Measurements from ENCODE around the gene UCK1.

The UCK1 gene

GRCh38 chr9:131487001-131487400 lies 44.1 kb downstream of the UCK1 start:
- Histone ChIP-seq H3K9me2 (replicated peaks; ENCODE audit: control insufficient read depth, low read length) (no peaks in the 10 kb centered on the region), H3K79me2 (ENCODE audit: control insufficient read depth, low read length) (no peaks in the 10 kb centered on the region), H3K9me3 (ENCODE audit: control insufficient read depth, insufficient read depth, low read length) (no peaks in the 10 kb centered on the region), H3K4me3 (ENCODE audit: low read length) (no peak overlapping the region), H3K27me3 (ENCODE audit: control insufficient read depth, low read length) (no peaks in the 10 kb centered on the region), H3F3A (ENCODE audit: control insufficient read depth, insufficient read depth) (no peaks in the 10 kb centered on the region), H3K4me1 (ENCODE audit: control insufficient read depth, low read length) (no peaks in the 10 kb centered on the region), H3K4me2 (ENCODE audit: low read length) (no peak overlapping the region), H4K20me1 (ENCODE audit: control insufficient read depth, insufficient read depth, low read depth, low read length) (no peaks in the 10 kb centered on the region; the same call in 1 of the 2 replicates), H3K36me3 (ENCODE audit: control insufficient read depth, low read length) (peaks cover 99% of the 10 kb centered on the region), H3K27ac (ENCODE audit: low read depth, low read length) (no peak overlapping the region)
- no peak for TF ChIP-seq EZH2phosphoT487 (IDR thresholded peaks at IDR 0.05; ENCODE audit: borderline replicate concordance, low read length)
- TF ChIP-seq CTCF (IDR thresholded peaks at IDR 0.05; ENCODE audit: low read depth, low read length, poor library complexity, severe bottlenecking): no peak

GRCh38 chr9:131485728-131486422 lies 45.2 kb downstream of the UCK1 start:
- no peaks in the 10 kb centered on the region for H3K4me1 ChIP-seq (ENCODE audit: control insufficient read depth, low read length)
- no peak overlapping the region for H3K27ac ChIP-seq (ENCODE audit: low read depth, low read length)
- H4K20me1 ChIP-seq (ENCODE audit: control insufficient read depth, insufficient read depth, low read depth, low read length): peaks cover 2% of the 10 kb centered on the region; the same call in 1 of the 2 replicates

GRCh38 chr9:131485206-131485605 lies 45.9 kb downstream of the UCK1 start:
- TF ChIP-seq CTCF (IDR thresholded peaks at IDR 0.05; ENCODE audit: low read depth, low read length, poor library complexity, severe bottlenecking) (no peak), EZH2phosphoT487 (IDR thresholded peaks at IDR 0.05; ENCODE audit: borderline replicate concordance, low read length) (no peak)
- H4K20me1 ChIP-seq (ENCODE audit: control insufficient read depth, insufficient read depth, low read depth, low read length): peaks cover 2% of the 10 kb centered on the region; the same call in 1 of the 2 replicates
- no peak overlapping the region for H3K4me2 ChIP-seq (ENCODE audit: low read length)
- H3K9me2 ChIP-seq (replicated peaks; ENCODE audit: control insufficient read depth, low read length): no peaks in the 10 kb centered on the region
- H3F3A ChIP-seq (ENCODE audit: control insufficient read depth, insufficient read depth): no peaks in the 10 kb centered on the region
- no peak overlapping the region for H3K27ac ChIP-seq (ENCODE audit: low read depth, low read length)
- H3K4me1 ChIP-seq (ENCODE audit: control insufficient read depth, low read length): no peaks in the 10 kb centered on the region
- H3K36me3 ChIP-seq (ENCODE audit: control insufficient read depth, low read length): peaks cover 97% of the 10 kb centered on the region
- H3K27me3 ChIP-seq (ENCODE audit: control insufficient read depth, low read length): no peaks in the 10 kb centered on the region
- H3K4me3 ChIP-seq (ENCODE audit: low read length): no peak overlapping the region
- H3K79me2 ChIP-seq (ENCODE audit: control insufficient read depth, low read length): no peaks in the 10 kb centered on the region; the same call in 1 of the 2 replicates
- no peaks in the 10 kb centered on the region for H3K9me3 ChIP-seq (ENCODE audit: control insufficient read depth, insufficient read depth, low read length)

More at GRCh38 chr9:131485728-131486422, 45.2 kb downstream of the UCK1 start:
- no peaks in the 10 kb centered on the region for H3F3A ChIP-seq (ENCODE audit: control insufficient read depth, insufficient read depth)
- TF ChIP-seq EZH2phosphoT487 (IDR thresholded peaks at IDR 0.05; ENCODE audit: borderline replicate concordance, low read length): no peak
- TF ChIP-seq CTCF (IDR thresholded peaks at IDR 0.05; ENCODE audit: low read depth, low read length, poor library complexity, severe bottlenecking): no peak
- H3K4me3 ChIP-seq (ENCODE audit: low read length): no peak overlapping the region
- H3K36me3 ChIP-seq (ENCODE audit: control insufficient read depth, low read length): peaks cover 97% of the 10 kb centered on the region
- no peaks in the 10 kb centered on the region for H3K79me2 ChIP-seq (ENCODE audit: control insufficient read depth, low read length)
- H3K27me3 ChIP-seq (ENCODE audit: control insufficient read depth, low read length): no peaks in the 10 kb centered on the region
- H3K9me2 ChIP-seq (replicated peaks; ENCODE audit: control insufficient read depth, low read length): no peaks in the 10 kb centered on the region
- H3K4me2 ChIP-seq (ENCODE audit: low read length): no peak overlapping the region
- no peaks in the 10 kb centered on the region for H3K9me3 ChIP-seq (ENCODE audit: control insufficient read depth, insufficient read depth, low read length)

All from DOHH2 (cell line).